GM18861 (cell line): ENCODE measurements around the gene SLC23A3.

Experiments used
- ATAC-seq: cut with Tn5 transposase; IDR thresholded peaks from one replicate; pipeline ENCODE4 v1.9.1; 2021; ENCODE audit not compliant: unreplicated experiment

Gene SLC23A3

DNA sequence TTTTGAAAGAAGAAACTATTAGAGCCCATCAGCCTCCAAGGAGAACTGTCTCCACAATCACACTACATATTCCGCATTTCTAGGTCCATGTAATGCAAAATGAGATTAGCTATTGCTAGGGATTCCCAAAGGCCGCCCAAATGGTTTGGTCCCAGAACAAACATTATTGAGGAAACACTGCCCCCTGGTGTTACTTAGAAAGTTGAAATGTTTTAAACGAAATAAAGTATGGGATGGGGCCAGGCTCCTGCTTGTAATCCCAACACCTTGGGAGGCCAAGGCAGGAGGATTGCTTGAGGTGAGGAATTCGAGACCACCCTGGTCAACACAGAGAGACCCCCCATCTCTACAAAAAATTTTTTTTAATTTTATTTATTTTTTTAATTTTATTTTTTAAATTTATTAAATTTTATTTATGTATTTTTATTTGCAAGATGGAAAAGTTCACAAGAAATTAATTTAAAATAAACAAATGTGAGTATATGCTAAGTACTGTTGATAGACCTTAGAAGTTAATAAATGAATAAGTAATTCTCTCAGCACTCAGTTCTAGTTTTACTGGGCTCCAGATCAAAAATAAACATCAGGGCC, 14.7 kb downstream of the SLC23A3 start:
- no peak for ATAC-seq

DNA sequence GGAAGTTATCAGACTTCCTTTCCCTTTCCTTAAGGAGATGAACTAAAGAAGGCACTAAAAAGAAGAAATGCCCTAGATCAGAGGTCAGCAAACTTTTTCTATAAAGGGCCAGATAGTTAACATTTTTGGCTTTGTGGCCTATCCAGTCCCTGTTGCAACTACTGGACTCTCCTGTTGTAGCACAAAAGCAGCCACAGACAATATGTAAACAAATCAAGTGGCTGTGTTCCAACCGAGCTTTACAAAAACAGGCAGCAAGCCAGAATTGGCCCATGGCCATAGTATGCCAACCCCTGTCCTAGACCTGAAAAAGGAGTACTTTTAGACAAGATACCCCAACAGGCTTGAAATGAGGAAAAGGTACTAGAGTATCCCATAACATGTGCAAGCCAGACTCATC, 20.2 kb downstream of the SLC23A3 start:
- no peak for ATAC-seq

DNA sequence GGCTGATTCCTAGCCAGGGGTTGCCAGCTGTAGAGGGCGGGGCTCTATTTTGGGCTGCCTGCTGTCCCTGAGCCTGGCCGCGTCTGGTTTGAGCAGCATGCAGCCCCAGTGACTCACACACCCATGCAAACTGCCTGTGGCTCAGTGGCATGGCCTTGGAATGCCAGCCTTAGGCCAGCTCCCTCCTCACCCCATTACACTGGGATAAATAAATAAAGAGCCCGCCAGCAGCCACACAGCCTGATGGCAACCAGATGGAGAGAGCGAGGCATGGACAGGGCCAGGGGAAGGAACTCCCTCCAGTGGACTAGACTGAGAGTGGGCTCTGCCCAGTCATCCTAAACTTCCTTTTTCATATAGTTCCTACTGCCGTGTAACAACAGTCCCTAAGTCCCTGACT, 27.5 kb downstream of the SLC23A3 start:
- ATAC-seq = no peak

DNA sequence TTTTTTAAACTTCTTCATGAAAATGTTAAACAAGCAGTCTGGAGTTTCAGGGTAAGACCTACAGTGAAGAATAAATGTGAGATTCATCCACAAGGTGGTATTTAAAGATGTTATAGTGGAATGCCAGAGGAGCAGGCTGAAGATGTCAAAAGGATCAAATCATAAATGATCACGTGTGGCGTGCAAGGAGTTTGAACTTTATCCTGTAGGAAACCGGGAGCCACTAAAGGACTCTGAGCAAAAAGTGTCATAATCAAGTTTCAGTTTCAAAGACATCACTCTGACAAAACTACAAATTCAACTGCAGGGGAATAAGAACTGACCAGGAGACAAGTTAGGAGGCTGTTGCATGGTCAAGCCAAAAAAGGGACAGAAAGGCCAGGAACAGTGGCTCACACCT, 29.1 kb downstream of the SLC23A3 start:
- ATAC-seq = no peak

DNA sequence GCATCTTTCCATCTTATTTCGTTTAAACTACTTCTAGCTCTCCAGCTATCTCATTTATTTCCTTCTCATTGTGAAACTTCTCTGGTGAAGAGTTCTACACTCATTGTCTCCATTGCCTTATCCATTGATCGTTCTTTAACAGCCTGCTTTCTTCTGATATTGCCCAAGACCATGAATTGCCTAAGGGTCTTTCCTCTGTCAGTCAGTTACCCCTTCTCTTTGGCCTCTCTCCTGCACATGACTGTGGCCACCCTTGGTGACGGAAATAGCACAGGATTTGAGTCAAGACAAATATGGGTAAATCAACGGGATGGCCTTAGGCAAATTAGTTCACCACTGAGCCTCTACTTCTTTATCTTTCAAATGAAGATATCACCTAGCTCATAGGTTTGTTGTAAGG, 35.9 kb downstream of the SLC23A3 start:
- no peak for ATAC-seq

DNA sequence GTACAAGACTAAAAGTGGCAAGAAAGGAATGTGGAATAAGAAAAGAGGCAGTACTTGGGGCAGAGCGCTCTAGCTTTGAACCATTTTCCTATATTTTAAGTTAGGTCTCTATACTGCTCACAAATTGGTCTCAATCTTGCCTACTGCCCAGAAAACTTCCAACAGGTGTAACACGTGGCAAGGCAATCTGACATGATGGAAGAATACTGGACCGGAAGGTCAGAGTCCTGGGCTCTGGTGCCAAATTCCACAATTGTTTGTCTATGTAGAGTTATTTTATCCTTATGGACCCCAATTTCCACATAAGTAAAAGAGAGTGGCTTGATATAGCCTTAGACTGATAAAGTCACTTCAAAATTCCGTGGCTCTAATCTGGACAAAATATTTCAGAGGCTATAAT, 38.1 kb downstream of the SLC23A3 start:
- no peak for ATAC-seq

DNA sequence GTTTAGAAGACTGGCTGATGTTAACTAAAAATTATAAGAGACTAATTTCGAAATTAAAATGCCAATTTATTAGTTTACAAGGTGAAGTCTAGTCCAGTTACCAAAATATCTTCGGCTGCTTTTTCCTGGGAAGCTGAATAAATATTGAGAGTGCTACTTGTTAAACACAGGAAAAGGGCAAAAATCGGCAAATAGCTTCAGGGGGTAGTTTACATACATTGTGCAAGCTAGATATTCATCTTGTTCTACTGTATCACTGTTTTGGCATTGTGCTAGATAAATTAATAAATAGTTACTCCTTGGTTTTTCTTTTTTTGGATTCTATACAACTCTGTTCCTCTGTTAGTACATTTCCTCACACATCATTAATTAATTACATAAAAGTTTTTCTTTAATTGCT, 38.5 kb downstream of the SLC23A3 start:
- ATAC-seq = no peak

DNA sequence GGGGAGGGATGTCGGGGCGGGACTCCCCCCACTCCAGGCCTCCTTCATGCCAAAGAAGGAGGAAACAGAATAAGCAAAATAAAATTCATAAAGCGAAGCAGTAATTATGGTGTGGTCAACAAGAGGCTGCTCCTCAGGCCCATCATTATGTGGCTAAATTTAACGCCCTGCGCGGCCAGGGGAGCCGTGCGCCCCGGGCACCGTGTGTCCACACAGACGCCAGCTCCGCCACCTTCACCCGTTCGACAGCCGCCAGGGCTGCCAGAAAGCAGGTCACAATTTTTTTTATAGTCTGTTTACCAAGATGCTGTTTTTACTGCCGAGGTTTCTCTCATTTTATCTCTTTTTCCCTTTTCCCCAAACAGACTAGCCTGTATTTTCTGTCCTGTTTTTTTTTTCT, 40.2 kb downstream of the SLC23A3 start:
- ATAC-seq = no peak

DNA sequence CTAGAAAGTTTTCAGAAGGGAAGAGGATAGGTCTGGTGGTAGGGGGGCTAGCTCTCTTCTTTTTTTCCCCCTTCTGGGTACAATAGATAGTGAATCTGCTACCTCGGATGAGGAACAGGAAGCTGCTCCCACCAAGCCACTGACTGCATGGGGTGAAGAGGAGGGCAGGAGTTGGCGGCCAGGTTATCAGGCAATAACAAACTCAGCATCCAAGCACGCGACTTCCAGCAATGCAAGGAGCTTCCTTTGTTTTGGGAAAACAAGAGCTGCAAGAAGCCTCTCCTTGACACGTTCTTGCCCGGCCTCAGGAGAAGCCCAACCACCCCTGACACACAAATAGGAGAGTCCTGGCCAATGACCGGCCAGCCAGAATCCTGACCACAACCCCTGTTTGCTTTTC, 41.4 kb downstream of the SLC23A3 start:
- no peak for ATAC-seq

DNA sequence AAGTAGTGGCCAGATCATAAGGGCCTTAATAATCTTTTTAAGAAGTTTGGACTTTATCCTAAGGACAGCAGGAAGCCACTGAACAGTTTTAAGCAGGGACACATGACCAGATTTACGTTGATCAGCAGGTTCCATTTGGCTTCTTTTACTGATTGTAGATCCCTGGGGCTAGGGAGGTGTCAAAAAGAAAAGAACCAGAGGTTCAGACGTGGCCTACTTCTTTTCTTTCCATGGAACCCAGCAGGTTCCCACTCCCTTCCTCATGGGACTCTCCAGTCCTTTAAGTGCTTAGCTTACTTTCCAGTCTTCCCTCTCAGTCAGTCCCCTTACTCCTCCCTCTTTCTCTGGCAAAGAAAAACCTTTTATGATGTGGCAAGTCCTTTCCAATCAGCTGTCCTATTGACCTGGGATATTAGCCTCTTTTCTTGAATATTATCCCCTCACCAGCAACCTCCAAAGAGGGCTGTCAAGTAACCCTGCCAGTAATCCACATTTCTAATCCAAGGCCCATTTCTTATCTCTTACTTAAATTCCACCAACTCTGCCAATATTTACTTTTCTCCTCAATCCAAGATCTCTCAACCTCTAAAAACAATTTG, 42.7 kb downstream of the SLC23A3 start:
- ATAC-seq = no peak

DNA sequence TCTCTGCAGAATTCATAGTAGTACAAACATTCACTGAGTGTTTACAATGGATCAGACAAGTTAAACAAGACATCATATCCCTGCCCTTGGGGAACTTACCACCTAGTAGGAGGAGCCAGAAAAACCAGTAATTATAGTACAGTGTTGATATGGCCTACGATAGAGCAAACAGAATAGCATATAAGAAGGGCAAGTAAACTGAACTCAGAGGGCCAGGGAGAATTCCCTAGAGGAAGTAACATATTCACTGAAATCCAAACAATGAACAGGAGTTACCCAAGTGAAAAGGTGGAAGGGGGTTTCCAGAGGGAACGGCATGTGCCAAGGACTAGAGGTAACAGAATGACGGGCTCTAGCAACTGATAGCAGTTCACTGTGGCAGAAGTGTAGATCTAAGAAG, 43.3 kb downstream of the SLC23A3 start:
- no peak for ATAC-seq

DNA sequence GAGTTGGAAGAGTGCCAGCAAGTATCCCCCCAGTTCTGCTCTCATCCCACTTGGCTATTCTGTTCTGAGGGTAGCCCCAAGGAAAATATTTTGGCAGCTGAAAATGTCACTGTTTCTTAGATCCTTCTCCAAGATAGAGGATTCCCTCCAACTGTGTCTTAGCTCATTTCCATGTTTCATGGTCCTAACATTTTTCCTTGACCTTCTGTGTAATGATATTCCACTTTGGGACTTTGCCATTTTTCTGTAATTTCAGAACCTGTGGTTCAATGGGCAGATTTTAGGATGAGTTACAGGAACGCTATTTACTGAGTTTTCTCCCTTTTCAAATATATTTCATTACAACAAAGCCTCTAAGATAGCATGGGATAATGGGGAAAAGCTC, 44.0 kb downstream of the SLC23A3 start:
- ATAC-seq = no peak

DNA sequence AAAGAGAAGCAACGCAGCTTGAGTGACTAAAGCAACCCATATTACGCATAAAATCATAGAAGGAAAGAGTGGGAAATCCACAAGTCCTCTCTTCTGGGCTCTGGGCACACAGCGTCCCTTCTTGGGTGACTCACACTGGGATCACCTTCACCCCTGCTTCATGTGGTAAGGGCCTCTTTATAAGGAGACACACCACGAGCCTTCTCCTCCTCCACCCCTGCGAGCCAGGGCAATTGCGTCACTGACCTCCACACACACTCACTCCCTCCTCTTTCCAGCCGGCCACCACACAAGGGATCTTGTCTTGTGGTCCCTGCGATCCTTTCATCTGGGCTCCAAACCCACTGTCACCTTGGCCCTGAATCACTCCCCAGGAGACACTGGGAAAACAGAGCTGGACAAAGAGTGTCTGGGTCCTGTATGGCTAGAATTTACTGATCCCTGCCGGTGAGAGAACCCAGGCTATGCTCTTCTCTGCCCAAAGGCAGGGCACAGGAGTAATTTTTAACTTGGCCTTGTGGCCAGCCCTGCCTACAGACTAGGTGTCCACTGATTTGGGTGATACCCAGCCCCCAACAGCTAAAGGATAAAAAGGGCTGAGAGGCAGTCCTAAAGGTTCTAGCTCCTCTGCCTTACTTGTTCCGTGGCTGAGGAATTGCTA, 44.5 kb downstream of the SLC23A3 start:
- no peak for ATAC-seq

DNA sequence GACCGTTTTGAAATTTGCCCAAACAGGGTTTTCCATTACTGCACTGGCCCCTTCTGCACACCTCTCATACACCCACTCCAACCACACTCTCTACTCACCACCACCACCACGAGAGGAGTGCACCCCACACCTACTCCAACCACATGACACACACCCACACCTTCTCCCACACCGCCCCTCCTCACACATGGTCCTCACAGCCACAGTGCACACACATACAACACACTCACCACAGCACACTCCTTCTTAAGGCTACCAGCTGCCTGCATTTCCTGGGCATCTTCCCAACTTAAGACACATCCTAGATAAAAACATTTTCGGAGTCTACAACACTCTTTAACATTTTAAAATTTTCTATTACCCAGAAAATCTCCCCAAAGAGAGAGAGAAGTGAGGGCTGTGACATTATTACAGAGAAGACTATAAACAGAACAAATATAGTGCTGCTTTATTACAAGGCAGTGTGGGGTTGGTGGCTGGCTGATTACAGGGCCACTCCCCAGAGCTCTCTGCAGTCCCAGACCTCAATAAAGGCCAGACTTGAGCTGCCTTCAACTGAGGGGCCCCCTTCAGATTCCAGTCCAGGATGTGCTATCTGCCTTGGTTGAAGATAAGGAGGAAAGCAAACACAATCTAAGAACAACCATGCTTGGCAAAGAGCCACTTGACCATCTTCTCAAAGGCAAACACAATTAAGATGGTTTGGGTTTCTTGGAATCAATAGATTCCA, 45.3 kb downstream of the SLC23A3 start:
- ATAC-seq = no peak

DNA sequence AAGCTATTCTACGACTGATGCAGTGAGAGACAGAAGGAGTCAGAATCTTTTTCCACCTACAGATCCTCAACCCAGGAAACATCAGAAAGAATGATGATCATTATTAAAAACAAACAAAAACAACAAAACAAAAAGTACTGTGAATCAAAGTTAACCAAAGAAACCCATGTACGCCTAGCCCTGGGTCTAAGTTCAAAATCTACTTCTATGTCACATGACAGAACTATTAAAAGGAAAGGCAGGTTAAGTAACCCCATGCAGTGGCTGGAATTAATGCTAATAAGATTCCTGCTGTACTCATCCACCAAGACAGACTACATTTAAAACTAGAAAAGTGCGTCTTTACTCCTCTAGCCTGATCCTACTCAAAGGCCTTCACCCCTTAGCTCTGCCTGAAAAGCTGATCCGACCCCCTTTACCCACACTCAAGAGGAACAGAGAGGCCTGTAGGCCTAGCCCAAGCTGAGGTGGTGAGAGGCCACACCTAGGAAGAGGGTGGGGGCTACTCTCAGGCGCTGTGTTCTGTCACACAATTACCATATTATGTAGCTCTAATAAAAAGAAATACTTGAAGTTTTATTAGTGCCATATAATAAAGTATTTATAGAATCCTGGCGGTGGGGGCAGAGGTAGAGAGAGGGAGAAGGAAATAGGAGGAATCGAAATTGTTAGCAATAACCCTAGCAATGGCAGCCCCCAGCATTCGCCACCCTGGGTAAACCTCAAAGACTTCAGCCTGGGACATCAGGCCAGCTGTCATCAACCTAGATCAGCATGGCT, 46.3 kb downstream of the SLC23A3 start:
- ATAC-seq = no peak

DNA sequence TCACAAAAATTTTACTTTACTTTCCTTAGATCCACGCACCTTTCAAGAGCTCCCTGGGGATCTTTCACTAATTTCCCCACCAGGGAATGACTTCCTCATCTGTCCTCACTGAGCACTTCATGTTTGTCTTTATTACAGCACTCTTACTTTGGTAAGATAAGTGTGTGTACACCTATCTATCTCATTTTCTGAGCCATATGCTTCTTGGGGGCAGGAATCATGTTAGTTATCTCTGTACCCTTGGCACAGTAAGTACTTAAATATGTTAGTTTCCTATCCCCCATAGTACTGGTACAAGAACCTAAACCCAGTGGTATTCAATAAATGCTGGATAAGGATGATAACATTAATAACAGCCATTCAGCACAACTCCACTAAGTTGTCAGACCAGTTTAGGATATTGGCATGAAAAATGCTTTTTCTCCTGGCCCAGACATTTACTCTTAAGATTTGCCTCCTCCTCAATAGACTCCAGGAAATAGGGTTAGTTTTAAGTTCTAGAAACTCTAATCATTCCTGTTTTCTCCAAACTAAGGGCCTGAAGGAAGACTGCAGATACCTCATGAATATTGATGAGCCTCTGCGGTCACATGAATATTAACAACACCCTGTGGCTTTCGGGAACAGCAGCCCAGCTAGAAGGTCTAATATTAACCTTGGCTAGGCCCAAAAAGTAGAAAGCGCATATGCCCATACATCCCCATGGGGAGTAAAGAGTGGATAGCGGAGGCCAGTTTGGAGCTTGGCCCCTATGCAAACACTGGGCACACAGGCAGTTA, 47.4 kb downstream of the SLC23A3 start:
- no peak for ATAC-seq

DNA sequence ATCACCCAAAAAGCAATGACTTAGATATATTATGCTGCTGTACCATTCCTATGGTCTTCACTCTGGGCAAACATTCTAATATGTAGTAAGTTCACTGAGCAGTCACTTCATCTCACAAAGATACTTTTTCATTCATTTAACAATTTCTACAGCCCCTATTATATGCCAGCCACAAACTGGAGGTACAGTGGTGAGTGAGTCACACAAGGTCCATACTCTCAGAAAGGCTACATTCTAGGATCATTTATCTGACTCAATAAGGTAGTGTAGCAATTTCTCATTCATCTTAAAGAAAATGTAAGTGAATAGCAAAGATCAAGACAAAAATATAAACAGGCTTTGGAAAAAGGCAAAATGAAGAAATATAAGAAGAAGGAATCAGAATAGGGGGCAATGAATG, 49.7 kb downstream of the SLC23A3 start:
- no peak for ATAC-seq

DNA sequence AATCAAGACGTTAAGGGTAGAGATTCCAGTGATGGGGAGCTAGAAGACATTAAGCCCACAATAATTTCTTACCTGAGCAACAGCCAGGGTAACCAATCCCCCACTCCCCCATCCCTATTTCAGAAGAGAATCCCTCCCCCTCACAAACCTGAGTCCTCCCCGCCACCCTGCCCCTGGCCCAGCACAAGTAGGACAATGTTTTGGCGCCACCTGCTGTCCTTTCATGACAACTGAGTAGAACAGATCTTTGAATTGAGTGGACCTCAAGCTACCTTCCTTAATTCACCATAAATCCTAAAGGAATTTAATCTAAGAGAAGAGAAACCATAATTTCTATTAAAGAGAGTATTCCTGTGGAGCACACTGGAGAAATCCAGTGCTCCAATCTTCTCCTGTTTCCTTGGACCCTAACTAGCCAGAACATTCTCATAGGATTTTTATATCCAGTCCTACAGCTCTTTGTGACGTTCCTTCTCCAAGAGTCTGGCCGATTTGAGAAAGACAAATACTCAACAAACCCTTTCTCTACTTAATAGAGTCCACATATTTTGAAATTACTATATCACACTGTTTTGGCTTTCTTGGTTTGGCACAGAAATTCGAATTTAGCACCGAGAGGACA, 50.3 kb downstream of the SLC23A3 start:
- no peak for ATAC-seq

DNA sequence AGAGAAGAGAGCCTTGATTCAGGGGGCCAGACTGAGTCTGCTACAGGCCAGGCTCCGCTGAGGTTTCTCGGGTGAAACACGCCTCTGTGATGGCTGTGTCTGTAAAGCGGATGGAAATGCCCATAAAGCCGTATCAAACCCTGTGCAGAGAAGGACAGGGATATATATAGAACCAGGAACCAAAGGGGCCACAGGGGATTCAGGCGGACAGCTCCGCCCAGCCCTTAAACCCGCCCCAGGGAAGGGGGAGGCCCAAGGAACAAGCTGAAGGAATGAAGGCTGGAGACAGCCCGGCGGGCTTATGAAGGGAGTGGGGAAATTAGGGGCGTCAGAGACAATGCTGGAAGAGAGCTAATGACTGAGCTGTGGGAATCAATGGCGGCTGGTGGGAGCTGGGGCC, 51.3 kb downstream of the SLC23A3 start:
- no peak for ATAC-seq
